Measurements from ENCODE around the gene COL6A3. TPM values are rescaled to one million over a fixed set of nuclear protein-coding genes. Genes with fewer than 3 reads are reported as not detected.

COL6A3 gene
- polyA plus RNA-seq, 2 of the 4 experiments (the other 2 are of a cell fraction) = 0.10 to 0.28 TPM

DNA sequence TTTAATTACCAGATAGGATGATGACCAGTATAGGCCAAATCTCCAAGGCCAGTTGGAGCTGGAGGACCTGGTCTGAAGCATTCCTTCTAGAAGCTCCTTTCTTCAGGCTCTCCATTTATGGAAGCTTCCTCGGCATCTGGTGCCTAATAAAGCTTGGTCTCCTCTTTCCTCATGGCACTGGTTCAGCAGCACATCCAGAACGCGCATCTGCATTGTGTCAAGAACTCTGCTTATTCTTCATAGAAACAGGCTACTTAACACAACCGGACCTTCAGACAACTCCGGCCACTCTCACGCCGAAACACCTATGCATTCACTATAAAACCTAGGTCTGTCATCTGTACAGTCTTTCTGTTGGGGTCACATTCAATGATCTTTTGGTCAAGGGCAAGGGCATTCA, 99.8 kb downstream of the COL6A3 start:
- no peak overlapping the region for H3K4me2 ChIP-seq
- DNase-seq (ENCODE audit: low read depth in 1 of 2, low spot score in 1 of 2) = no peak
- H3K27ac ChIP-seq = no peak overlapping the region
- TF ChIP-seq, protein P1, sequence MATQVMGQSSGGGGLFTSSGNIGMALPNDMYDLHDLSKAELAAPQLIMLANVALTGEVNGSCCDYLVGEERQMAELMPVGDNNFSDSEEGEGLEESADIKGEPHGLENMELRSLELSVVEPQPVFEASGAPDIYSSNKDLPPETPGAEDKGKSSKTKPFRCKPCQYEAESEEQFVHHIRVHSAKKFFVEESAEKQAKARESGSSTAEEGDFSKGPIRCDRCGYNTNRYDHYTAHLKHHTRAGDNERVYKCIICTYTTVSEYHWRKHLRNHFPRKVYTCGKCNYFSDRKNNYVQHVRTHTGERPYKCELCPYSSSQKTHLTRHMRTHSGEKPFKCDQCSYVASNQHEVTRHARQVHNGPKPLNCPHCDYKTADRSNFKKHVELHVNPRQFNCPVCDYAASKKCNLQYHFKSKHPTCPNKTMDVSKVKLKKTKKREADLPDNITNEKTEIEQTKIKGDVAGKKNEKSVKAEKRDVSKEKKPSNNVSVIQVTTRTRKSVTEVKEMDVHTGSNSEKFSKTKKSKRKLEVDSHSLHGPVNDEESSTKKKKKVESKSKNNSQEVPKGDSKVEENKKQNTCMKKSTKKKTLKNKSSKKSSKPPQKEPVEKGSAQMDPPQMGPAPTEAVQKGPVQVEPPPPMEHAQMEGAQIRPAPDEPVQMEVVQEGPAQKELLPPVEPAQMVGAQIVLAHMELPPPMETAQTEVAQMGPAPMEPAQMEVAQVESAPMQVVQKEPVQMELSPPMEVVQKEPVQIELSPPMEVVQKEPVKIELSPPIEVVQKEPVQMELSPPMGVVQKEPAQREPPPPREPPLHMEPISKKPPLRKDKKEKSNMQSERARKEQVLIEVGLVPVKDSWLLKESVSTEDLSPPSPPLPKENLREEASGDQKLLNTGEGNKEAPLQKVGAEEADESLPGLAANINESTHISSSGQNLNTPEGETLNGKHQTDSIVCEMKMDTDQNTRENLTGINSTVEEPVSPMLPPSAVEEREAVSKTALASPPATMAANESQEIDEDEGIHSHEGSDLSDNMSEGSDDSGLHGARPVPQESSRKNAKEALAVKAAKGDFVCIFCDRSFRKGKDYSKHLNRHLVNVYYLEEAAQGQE (IDR thresholded peaks at IDR 0.05) = no peak
- TF ChIP-seq HOXB13 (CRISPR knock-in tag; IDR thresholded peaks at IDR 0.05; ENCODE audit: low read depth) (no peak), MYC (IDR thresholded peaks at IDR 0.05; ENCODE audit: borderline replicate concordance, low read length) (no peak), FOSB (CRISPR knock-in tag; IDR thresholded peaks at IDR 0.05) (no peak), SMC3 (IDR thresholded peaks at IDR 0.05) (no peak), BHLHE40 (IDR thresholded peaks at IDR 0.05; ENCODE audit: low read depth, low read length) (no peak), NFE2L2 (conservative IDR thresholded peaks at IDR 0.05; ENCODE audit: low read length) (no peak), JUN (IDR thresholded peaks at IDR 0.05) (no peak), MAZ (IDR thresholded peaks at IDR 0.05; ENCODE audit: borderline replicate concordance, low read depth, low read length) (no peak), EHF (CRISPR knock-in tag; IDR thresholded peaks at IDR 0.05) (no peak), HEYL (CRISPR knock-in tag; IDR thresholded peaks at IDR 0.05) (no peak)
- 90% methylated on average over 7 of the region's 7 CpGs for WGBS (ENCODE audit: missing lambda C conversion rate)
- ATAC-seq = no peak
- H3K4me3 ChIP-seq = no peak overlapping the region
- no peak for FAIRE-seq
- POLR2A ChIA-PET = no interaction called here
- CTCF ChIA-PET = interaction anchor here (1.3 kb wide), 1 partner anchor 148 kb away, joined by 4 read pairs; no protein-coding TSS in a partner anchor
- H3K4me1 ChIP-seq = 0 out of 3 replicates have a peak, but pooled peaks cover 5% of the 10 kb centered on the region
- H3K9me3 ChIP-seq = no peaks in the 10 kb centered on the region

DNA sequence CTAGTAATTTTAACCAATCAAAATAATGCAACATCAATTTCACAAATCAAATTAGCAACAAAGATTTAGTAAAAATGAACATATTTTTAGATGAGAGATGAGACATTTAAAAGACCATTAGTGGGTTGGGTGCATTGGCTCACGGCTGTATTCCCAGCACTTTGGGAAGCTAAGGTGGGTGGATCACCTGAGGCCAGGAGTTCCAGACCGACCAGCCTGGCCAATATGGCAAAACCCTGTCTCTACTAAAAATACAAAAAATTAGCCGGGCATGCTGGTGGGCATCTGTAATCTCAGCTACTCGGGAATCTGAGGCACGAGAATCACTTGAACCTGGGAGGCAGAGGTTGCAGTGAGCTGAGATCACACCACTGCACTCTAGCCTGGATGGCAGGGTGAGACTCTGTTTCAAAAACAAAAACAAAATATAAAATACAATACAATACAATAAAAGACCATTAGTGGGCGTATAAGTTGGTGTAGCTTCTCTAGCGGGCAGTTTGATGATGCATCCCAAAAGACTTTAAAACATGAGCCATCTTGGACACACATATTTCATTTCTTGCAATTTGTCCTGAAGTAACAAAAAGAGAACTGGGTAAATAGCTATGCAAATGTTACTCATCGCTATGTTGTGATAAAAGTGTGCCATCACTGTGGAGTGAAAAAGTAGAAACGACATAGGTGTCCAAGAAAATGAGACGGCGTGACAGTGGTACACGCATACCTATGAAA, 101.8 kb downstream of the COL6A3 start:
- ATAC-seq (no peak), DNase-seq (ENCODE audit: low read depth in 1 of 2, low spot score in 1 of 2) (no peak), FAIRE-seq (no peak)
- no peaks in the 10 kb centered on the region for H3K9me3 ChIP-seq
- H3K4me1 ChIP-seq = 0 out of 3 replicates have a peak, but pooled peaks cover 5% of the 10 kb centered on the region
- ChIA-PET POLR2A (no interaction called here), CTCF (interaction anchor here (0.6 to 2.1 kb wide), 4 partner anchors 8 to 1551 kb away, joined by 3 to 6 read pairs (median 4); no protein-coding TSS in a partner anchor)
- TF ChIP-seq JUNB (IDR thresholded peaks at IDR 0.05) = no peak
- TF ChIP-seq, protein P2, sequence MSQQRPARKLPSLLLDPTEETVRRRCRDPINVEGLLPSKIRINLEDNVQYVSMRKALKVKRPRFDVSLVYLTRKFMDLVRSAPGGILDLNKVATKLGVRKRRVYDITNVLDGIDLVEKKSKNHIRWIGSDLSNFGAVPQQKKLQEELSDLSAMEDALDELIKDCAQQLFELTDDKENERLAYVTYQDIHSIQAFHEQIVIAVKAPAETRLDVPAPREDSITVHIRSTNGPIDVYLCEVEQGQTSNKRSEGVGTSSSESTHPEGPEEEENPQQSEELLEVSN (IDR thresholded peaks at IDR 0.05; ENCODE audit: borderline replicate concordance, low read depth) = no peak
- TF ChIP-seq SMC3 (IDR thresholded peaks at IDR 0.05) = no peak
- TF ChIP-seq, protein P3, sequence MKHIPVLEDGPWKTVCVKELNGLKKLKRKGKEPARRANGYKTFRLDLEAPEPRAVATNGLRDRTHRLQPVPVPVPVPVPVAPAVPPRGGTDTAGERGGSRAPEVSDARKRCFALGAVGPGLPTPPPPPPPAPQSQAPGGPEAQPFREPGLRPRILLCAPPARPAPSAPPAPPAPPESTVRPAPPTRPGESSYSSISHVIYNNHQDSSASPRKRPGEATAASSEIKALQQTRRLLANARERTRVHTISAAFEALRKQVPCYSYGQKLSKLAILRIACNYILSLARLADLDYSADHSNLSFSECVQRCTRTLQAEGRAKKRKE (CRISPR knock-in tag; IDR thresholded peaks at IDR 0.05; ENCODE audit: low read depth) = no peak
- TF ChIP-seq CHD2 (IDR thresholded peaks at IDR 0.05; ENCODE audit: low read length, partially characterized antibody) = no peak
- TF ChIP-seq ESRRA (IDR thresholded peaks at IDR 0.05; ENCODE audit: borderline replicate concordance, low read length) = no peak
- no peak for TF ChIP-seq ZNF302 (CRISPR knock-in tag; IDR thresholded peaks at IDR 0.05)
- no peak for TF ChIP-seq JUN (IDR thresholded peaks at IDR 0.05)
- no peak for TF ChIP-seq RAD21 (conservative IDR thresholded peaks at IDR 0.05 in 1 of 2, IDR thresholded peaks at IDR 0.05 in 1 of 2)
- TF ChIP-seq ZFP36 (IDR thresholded peaks at IDR 0.05; ENCODE audit: borderline replicate concordance, partially characterized antibody) = no peak
- no peak for TF ChIP-seq RNF2 (IDR thresholded peaks at IDR 0.05; ENCODE audit: borderline replicate concordance, low read depth)
- H3K27ac ChIP-seq = no peak overlapping the region
- H3K4me3 ChIP-seq = no peak overlapping the region
- no peak overlapping the region for H3K4me2 ChIP-seq
- 70% methylated on average over 12 of the region's 12 CpGs for WGBS (ENCODE audit: missing lambda C conversion rate)
